GM12878 (cell line): ENCODE measurements around the gene MPZL1.

Experiments
- CTCF ChIP-seq, 3 experiments: IDR thresholded peaks in 2 of 3; conservative IDR thresholded peaks in 1 of 3; 2 replicates each; pipeline ENCODE4 v1.5.1; 2011; ENCODE audit warnings: low read depth in 3 of 3, low read length in 3 of 3, mild to moderate bottlenecking in 3 of 3, control low read depth in 2 of 3, moderate library complexity in 2 of 3, inconsistent platforms in 1 of 3, mixed read lengths in 1 of 3; ENCODE audit not compliant: control insufficient read depth in 2 of 3, insufficient read depth in 1 of 3; ENCODE audit errors: extremely low read depth in 1 of 3
- E2F4 ChIP-seq: IDR thresholded peaks from 2 replicates; pipeline ENCODE4 v1.6.1; 2012; ENCODE audit warnings: low read depth, low read length, improper control_type of control experiment
- EP300 ChIP-seq, 2 experiments: fragments of 150-350 bp in 1 of 2; IDR thresholded peaks; 2 replicates each; pipeline ENCODE4 v1.6.1; 2011 to 2012; ENCODE audit warnings: low read depth in 2 of 2, low read length in 2 of 2, borderline replicate concordance in 1 of 2, improper control_type of control experiment in 1 of 2, inconsistent platforms in 1 of 2; ENCODE audit not compliant: control insufficient read depth in 1 of 2
- MYC ChIP-seq: IDR thresholded peaks from 2 replicates; pipeline ENCODE4 v1.6.1; 2011; ENCODE audit warnings: mild to moderate bottlenecking, low read length, moderate library complexity, inconsistent platforms; ENCODE audit not compliant: insufficient read depth, insufficient replicate concordance, insufficient read length, severe bottlenecking
- POLR2A ChIP-seq: IDR thresholded peaks from 2 replicates; pipeline ENCODE4 v1.6.1; 2011; ENCODE audit warnings: low read depth, mild to moderate bottlenecking, low read length
- SP1 ChIP-seq: IDR thresholded peaks from one replicate; pipeline ENCODE4 v1.6.1; 2011; ENCODE audit warnings: low read depth, low read length
- TARDBP ChIP-seq: IDR thresholded peaks from 2 replicates; pipeline ENCODE4 v1.6.1; 2016; ENCODE audit warnings: borderline replicate concordance
- USF2 ChIP-seq: IDR thresholded peaks from 2 replicates; pipeline ENCODE4 v1.6.1; 2011; ENCODE audit warnings: low read depth, low read length, improper control_type of control experiment, borderline replicate concordance
- TF ChIP-seq, protein P1 (sequence below): IDR thresholded peaks from 2 replicates; pipeline ENCODE4 v1.6.1; 2011; ENCODE audit warnings: low read depth, mild to moderate bottlenecking, low read length, moderate library complexity, borderline replicate concordance; ENCODE audit errors: extremely low read depth

- no peak for TF ChIP-seq EP300 (IDR thresholded peaks at IDR 0.05; ENCODE audit: borderline replicate concordance in 1 of 2, control insufficient read depth in 1 of 2, low read depth in 2 of 2, low read length in 2 of 2)
- TF ChIP-seq CTCF (IDR thresholded peaks at IDR 0.05 in 2 of 3, conservative IDR thresholded peaks at IDR 0.05 in 1 of 3; ENCODE audit: control insufficient read depth in 2 of 3, extremely low read depth in 1 of 3, insufficient read depth in 1 of 3, low read depth in 3 of 3, low read length in 3 of 3): no peak
- no peak for TF ChIP-seq USF2
- TF ChIP-seq TARDBP: no peak
- no peak for TF ChIP-seq POLR2A
- TF ChIP-seq SP1: no peak
- TF ChIP-seq, protein P1, sequence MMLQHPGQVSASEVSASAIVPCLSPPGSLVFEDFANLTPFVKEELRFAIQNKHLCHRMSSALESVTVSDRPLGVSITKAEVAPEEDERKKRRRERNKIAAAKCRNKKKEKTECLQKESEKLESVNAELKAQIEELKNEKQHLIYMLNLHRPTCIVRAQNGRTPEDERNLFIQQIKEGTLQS: no peak
- no peak for TF ChIP-seq E2F4
- TF ChIP-seq MYC: no peak
Measured at GRCh38 chr1:167761400-167761799, 39.6 kb downstream of the MPZL1 start.
